GM20000 (cell line): ENCODE results near the gene ZNHIT3.
"Not testable (repeated sequence)": the region's sequence is repeated elsewhere in the genome, so short reads cannot be mapped to it uniquely, and the experiment has no call there.

Experiments used
- DNase-seq: peaks from one replicate; pipeline ENCODE4 v3.0.0; 2012; ENCODE audit warnings: low spot score
- TF ChIP-seq, protein P1 (sequence below): IDR thresholded peaks from 2 replicates; pipeline ENCODE4 v1.5.1; 2012; ENCODE audit warnings: mild to moderate bottlenecking, control low read depth; ENCODE audit errors: extremely low read depth, missing control alignments

The ZNHIT3 gene

DNA sequence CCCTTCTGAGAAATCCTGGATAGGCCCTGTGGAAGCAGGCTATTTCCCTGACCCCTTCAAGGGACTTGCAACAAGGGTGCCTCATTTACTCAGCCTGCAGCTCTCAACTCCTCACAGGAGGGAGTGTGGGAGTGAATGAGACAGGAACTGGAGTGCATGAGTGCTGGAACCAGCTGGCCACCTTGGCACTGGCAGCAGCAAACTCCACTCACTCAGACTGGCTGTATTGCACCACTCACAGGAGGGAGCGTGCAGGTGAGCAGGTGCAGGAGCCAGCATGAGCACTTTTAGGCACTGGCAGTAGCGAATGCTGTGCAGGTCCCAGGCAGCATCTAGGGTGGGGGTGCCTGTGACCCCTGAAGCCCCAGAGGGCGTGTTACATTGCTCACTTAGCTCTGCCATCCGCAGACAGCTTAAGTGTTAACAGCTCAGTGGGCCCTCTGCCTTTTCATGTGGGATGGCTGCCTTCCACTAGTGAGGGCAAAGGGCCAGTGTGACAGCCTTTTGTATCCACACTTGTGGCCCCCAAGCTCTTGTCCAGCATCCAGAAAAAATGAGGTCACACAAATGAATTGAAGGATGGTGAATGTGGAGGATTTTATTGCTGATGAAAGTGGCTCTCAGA is 11.0 kb upstream of the ZNHIT3 start:
- TF ChIP-seq, protein P1, sequence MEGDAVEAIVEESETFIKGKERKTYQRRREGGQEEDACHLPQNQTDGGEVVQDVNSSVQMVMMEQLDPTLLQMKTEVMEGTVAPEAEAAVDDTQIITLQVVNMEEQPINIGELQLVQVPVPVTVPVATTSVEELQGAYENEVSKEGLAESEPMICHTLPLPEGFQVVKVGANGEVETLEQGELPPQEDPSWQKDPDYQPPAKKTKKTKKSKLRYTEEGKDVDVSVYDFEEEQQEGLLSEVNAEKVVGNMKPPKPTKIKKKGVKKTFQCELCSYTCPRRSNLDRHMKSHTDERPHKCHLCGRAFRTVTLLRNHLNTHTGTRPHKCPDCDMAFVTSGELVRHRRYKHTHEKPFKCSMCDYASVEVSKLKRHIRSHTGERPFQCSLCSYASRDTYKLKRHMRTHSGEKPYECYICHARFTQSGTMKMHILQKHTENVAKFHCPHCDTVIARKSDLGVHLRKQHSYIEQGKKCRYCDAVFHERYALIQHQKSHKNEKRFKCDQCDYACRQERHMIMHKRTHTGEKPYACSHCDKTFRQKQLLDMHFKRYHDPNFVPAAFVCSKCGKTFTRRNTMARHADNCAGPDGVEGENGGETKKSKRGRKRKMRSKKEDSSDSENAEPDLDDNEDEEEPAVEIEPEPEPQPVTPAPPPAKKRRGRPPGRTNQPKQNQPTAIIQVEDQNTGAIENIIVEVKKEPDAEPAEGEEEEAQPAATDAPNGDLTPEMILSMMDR = no peak
- DNase-seq = no peak

DNA sequence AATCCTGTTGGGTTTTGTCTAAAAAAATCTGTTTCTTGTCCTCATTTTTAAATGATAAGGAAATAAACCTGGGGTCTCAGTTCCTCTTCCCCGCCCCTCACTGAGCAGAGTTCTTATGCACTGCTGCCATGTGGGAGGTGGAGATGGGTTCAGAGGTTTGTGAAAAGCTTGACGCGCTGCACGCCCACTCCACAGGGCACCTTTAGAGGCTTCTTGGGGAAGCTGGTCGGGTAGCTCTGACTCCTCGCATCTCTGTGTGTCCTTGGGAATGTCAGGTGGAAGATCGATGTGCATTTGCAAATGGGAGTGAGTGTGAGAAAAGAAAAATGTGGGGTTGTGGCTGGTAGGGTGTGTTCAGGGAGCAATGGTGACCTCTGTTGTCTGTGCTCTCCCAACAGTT is 4.7 kb upstream of the ZNHIT3 start:
- DNase-seq = no peak
- TF ChIP-seq, protein P1 = no peak

DNA sequence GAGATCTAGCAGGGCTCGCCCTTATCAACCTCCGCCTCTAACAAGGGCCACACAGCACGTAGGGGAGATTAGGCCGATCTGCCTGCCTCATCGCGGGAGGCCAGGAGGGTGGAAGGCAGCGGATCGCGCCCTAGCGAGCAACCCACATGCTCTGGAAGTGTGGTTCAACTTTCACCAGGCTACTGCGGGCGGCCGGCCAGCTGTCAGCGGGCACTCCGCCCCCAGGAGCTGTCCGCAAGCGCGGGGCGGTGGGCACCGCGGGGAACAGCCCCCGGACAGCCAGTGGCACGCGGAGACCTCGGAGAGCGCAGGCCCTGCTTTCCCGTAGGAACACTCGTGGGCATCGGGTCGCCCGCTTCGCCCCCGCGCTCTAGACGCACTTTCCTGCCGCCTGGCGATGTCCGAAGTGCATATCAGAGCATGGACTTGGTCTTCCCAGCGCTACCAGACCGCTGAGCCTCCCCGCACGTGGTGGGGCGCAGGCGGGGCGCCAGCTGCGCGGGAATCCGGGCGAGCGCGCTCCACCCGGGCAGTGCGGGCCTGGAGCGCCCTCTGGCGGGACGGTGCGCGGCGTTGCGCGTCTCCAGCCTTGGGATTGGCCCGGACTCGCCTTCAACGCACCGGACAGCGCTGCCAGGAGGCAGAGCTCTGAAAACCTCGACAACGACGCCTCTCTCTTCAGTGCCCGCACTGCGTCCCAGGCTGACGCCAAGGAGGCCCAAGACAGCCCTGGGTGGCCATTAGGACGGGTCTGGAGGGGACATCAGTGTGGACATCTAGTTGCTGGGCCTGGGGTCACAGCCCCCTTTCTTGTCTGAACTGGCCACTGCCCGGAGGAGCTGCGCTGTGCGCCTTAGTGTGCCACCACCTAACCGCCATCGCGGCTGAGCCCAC is 3.6 kb upstream of the ZNHIT3 start:
- DNase-seq = peak; percentile 96
- TF ChIP-seq, protein P1 = peak; percentile 85

DNA sequence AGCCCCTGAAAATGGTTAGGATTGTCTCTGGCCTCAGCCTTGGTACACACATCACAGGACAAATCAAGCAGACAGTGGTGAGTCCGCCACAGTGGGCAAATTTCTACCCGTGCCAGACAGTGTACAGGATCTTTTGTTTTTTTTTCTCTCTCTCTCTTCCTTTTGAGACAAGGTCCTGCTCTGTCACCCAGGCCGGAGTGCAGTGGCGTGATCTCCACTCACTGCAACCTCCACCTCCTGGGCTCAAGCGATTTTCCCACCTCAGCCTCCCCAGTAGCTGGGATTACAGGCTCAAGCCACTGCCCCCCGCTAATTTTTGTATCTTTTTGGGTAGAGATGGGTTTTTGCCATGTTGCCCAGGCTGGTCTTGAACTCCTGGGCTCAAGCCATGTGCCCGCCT is 2.5 kb upstream of the ZNHIT3 start:
- DNase-seq = not testable (repeated sequence)

DNA sequence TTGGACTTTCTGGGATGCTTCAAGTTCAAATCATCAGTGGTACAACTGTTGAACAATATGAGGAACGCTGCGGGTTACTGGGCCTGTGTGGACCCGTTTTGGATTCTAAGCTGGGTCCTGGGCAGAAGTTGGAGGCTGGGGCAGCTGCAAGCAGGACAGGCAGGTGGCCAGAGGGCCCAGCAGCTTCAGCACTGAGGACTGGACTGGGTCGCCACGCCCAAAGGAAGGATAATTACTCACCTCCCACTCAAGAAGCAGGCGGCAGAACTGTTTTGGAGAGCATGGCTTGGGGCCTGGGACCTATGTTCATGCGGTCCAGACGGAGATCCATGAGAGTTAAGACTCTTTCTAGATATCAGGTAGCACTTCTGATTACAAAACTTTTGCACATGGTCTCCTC is 1.5 kb upstream of the ZNHIT3 start:
- no peak for DNase-seq
- TF ChIP-seq, protein P1 = no peak

DNA sequence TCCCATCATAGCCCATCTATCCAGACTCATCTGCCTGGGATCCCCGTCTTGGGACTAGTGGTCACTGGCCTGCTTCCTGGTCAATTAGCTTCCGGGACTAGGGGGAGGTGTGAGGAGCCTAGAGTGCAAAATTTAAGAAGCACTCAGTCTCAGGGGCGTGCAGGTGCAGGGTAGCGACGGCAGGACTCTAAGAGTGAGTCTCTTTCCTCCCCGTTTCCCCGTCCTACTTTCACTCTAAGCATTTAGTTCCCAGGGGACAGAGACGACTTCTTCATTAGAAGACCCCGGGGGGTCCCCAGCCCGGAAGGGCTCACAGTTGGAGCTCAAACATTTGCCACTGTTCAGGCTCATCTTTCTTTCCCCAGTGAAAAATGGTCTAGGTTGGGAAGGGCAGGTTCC is 677 bp upstream of the ZNHIT3 start:
- DNase-seq = peak; percentile 74
- TF ChIP-seq, protein P1 = no peak

DNA sequence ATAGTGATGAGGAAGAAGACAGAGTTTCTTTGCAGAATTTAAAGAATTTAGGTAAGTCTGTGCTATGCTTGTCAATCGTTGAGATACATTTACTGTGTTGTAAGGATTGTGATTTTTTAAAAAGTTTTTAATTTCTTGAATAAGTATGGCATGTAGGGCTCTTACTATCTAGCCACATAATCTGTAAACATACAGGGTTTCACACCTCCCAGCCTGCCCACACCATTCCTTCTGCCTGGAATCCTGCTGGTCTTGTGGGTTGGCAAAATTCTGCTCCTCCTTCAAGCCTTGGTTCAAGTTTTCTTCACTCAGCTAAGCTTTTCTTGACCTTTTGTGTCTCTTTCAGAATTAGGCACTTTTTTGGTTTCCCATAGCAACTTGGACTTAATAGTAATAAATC is 7.5 kb downstream of the ZNHIT3 start:
- TF ChIP-seq, protein P1 = no peak
- no peak for DNase-seq
